Measurements from ENCODE around the gene CTXND1. TPM values are rescaled to one million over a fixed set of nuclear protein-coding genes. Genes with fewer than 3 reads are reported as not detected.

The CTXND1 gene
- total and polyA plus RNA-seq, 2 of the 13 experiments (the other 11 are each of a cell fraction or from before 2014, with no cell fraction given): 1.2 to 2.1 TPM

DNA sequence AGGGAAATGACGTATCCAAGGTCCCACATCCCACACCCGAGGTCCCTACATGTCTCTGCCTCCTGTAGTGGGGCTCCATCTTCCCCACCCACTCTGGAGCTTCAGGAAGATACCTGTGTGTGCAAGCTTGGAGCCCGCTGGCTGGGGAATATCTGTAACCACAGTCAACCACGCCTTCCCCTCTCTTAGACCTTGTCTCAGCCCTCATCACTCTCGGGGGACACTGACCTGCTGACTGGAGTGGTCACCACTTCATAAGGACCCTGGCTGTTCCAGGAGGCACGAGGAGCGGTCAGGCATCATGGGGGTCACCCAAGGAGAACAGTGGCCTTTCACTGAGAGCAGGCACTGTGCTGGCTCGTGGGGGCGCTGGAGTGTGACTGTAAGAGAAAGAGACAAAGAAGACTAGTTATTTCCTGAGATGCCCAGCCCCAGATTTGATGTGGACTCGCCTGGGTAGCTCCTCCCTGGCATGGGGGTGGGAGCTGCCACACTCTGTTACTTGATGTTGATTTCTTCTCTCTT is 48.6 kb downstream of the CTXND1 start (continued):
- TF ChIP-seq, protein P1, sequence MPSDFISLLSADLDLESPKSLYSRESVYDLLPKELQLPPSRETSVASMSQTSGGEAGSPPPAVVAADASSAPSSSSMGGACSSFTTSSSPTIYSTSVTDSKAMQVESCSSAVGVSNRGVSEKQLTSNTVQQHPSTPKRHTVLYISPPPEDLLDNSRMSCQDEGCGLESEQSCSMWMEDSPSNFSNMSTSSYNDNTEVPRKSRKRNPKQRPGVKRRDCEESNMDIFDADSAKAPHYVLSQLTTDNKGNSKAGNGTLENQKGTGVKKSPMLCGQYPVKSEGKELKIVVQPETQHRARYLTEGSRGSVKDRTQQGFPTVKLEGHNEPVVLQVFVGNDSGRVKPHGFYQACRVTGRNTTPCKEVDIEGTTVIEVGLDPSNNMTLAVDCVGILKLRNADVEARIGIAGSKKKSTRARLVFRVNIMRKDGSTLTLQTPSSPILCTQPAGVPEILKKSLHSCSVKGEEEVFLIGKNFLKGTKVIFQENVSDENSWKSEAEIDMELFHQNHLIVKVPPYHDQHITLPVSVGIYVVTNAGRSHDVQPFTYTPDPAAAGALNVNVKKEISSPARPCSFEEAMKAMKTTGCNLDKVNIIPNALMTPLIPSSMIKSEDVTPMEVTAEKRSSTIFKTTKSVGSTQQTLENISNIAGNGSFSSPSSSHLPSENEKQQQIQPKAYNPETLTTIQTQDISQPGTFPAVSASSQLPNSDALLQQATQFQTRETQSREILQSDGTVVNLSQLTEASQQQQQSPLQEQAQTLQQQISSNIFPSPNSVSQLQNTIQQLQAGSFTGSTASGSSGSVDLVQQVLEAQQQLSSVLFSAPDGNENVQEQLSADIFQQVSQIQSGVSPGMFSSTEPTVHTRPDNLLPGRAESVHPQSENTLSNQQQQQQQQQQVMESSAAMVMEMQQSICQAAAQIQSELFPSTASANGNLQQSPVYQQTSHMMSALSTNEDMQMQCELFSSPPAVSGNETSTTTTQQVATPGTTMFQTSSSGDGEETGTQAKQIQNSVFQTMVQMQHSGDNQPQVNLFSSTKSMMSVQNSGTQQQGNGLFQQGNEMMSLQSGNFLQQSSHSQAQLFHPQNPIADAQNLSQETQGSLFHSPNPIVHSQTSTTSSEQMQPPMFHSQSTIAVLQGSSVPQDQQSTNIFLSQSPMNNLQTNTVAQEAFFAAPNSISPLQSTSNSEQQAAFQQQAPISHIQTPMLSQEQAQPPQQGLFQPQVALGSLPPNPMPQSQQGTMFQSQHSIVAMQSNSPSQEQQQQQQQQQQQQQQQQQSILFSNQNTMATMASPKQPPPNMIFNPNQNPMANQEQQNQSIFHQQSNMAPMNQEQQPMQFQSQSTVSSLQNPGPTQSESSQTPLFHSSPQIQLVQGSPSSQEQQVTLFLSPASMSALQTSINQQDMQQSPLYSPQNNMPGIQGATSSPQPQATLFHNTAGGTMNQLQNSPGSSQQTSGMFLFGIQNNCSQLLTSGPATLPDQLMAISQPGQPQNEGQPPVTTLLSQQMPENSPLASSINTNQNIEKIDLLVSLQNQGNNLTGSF (CRISPR knock-in tag; IDR thresholded peaks at IDR 0.05): no peak
- TF ChIP-seq ZFP36L2 (CRISPR knock-in tag; IDR thresholded peaks at IDR 0.05): no peak

DNA sequence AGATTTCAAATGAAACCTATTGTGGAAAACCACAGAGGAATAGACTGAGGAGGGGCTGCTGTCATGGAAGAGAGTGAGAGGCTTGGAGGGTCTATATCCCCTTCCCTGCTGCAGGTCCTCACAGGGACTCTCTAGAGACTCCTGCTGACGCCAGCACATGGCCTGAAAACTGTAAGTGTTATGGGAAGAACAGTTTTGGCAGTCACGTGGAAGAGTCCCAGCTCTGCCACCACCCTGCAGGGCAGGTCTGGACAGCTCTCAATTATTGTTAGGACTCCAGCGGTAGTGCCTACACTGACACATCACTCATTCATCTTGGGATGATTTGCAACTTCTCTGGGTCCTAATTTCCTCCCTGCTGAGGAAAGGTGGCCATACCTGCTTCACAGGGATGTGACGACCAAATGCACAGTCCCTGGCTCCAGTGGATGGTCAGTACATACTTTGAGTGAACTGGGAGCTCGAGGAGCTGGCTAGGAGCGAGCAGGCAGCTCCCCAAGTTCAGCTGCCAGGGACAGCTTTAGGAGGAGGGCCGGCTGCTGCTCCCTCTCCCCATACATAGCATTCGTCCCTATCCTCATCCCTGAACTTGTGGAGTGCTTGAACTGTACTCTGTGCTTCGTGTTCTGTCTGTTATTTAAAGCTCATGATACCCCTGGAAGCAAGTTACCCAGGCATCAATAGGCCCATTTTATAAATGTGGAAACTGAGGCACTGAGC is 49.2 kb downstream of the CTXND1 start:
- BruUV-seq (replicated peaks): no TSS peak
- no peak for FAIRE-seq
- DNase-seq (ENCODE audit: low spot score): no peak
- TF ChIP-seq NBN (conservative IDR thresholded peaks at IDR 0.05) (no peak), ZNF788 (CRISPR knock-in tag; IDR thresholded peaks at IDR 0.05; ENCODE audit: borderline replicate concordance) (no peak), NCOR1 (IDR thresholded peaks at IDR 0.05; ENCODE audit: borderline replicate concordance, low read length) (no peak), ZC3H4 (CRISPR knock-in tag; IDR thresholded peaks at IDR 0.05; ENCODE audit: borderline replicate concordance) (no peak), CBX1 (IDR thresholded peaks at IDR 0.05; ENCODE audit: low read depth) (no peak), ZFX (CRISPR knock-in tag; IDR thresholded peaks at IDR 0.05; ENCODE audit: low read depth) (no peak), TAF15 (IDR thresholded peaks at IDR 0.05; ENCODE audit: low read depth, low read length, poor library complexity, severe bottlenecking) (no peak)
- TF ChIP-seq, protein P2, sequence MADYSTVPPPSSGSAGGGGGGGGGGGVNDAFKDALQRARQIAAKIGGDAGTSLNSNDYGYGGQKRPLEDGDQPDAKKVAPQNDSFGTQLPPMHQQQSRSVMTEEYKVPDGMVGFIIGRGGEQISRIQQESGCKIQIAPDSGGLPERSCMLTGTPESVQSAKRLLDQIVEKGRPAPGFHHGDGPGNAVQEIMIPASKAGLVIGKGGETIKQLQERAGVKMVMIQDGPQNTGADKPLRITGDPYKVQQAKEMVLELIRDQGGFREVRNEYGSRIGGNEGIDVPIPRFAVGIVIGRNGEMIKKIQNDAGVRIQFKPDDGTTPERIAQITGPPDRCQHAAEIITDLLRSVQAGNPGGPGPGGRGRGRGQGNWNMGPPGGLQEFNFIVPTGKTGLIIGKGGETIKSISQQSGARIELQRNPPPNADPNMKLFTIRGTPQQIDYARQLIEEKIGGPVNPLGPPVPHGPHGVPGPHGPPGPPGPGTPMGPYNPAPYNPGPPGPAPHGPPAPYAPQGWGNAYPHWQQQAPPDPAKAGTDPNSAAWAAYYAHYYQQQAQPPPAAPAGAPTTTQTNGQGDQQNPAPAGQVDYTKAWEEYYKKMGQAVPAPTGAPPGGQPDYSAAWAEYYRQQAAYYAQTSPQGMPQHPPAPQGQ (CRISPR knock-in tag; IDR thresholded peaks at IDR 0.05; ENCODE audit: borderline replicate concordance): no peak
- TF ChIP-seq, protein P3, sequence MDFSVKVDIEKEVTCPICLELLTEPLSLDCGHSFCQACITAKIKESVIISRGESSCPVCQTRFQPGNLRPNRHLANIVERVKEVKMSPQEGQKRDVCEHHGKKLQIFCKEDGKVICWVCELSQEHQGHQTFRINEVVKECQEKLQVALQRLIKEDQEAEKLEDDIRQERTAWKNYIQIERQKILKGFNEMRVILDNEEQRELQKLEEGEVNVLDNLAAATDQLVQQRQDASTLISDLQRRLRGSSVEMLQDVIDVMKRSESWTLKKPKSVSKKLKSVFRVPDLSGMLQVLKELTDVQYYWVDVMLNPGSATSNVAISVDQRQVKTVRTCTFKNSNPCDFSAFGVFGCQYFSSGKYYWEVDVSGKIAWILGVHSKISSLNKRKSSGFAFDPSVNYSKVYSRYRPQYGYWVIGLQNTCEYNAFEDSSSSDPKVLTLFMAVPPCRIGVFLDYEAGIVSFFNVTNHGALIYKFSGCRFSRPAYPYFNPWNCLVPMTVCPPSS (IDR thresholded peaks at IDR 0.05): no peak
- TF ChIP-seq, protein P4, sequence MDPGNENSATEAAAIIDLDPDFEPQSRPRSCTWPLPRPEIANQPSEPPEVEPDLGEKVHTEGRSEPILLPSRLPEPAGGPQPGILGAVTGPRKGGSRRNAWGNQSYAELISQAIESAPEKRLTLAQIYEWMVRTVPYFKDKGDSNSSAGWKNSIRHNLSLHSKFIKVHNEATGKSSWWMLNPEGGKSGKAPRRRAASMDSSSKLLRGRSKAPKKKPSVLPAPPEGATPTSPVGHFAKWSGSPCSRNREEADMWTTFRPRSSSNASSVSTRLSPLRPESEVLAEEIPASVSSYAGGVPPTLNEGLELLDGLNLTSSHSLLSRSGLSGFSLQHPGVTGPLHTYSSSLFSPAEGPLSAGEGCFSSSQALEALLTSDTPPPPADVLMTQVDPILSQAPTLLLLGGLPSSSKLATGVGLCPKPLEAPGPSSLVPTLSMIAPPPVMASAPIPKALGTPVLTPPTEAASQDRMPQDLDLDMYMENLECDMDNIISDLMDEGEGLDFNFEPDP (CRISPR knock-in tag; conservative IDR thresholded peaks at IDR 0.05): no peak

More for the DNA sequence above, 49.2 kb downstream of the CTXND1 start:
- CTCF ChIA-PET (ENCODE audit: low intra/inter-chr PET ratio, low total read pairs): no interaction called here
- Histone ChIP-seq H3K4me3 (replicated peaks in 1 of 3; ENCODE audit: insufficient read depth in 1 of 3, low read depth in 2 of 3, low read length in 3 of 3) (no peak overlapping the region), H3K9me3 (ENCODE audit: low read length) (no peaks in the 10 kb centered on the region), H2AFZ (ENCODE audit: low read length) (no peak overlapping the region), H3K36me3 (replicated peaks in 1 of 2; ENCODE audit: control insufficient read depth in 1 of 2, insufficient read depth in 2 of 2, low read length in 2 of 2) (no peaks in the 10 kb centered on the region), H3K4me2 (ENCODE audit: low read depth, low read length) (no peak overlapping the region), H3K79me2 (ENCODE audit: insufficient read depth, low read length) (no peaks in the 10 kb centered on the region), H3K4me1 (ENCODE audit: insufficient read depth, low read length) (peaks cover 25% of the 10 kb centered on the region), H4K20me1 (ENCODE audit: insufficient read depth, low read length) (no peaks in the 10 kb centered on the region), H3K27ac (ENCODE audit: extremely low read length, insufficient read depth, low read length) (no peak overlapping the region), H3K9ac (ENCODE audit: insufficient read depth, low read depth, low read length) (no peak overlapping the region), H3K27me3 (ENCODE audit: control insufficient read depth in 1 of 2, insufficient read depth in 2 of 2, low read length in 2 of 2) (no peaks in the 10 kb centered on the region)
- in situ Hi-C loops (cut with HindIII; ENCODE audit: extremely low pct_ligation_motif_present, low pct_unique_long_range_greater_than_20kb): no loop called here
- WGBS (ENCODE audit: low lambda C conversion rate): 77% methylated on average over 5 of the region's 9 CpGs
- intact Hi-C loops (cut with micrococcal nuclease; ENCODE audit: unreplicated experiment): no loop called here
- POLR2A ChIA-PET: no interaction called here
- ATAC-seq: no peak; the same call in 2 of the 3 replicates

All from HepG2 (cell line).